ENCODE measurements around the gene CARTPT.

CARTPT gene

DNA sequence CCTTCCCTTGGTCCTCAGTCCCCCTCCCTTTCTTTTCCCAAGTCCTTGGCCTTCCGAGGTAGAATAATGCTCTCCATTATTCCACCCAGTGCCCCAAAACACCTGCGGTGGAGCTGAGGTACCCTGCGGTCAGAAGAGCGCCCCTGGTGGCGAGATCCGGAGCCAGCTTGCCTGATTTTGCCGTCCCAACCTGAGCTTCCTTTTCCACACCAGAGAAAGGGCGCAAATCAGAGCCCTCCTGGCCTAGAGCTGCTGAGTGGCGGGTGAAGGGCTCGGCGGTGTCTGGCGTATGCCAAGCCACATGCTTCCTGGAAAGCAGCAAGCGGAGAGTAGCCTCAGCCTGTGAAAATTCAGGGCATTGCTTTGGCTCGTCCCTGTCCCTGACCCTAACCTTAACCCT, 21.1 kb upstream of the CARTPT start:
- DNase-seq (ENCODE audit: low read depth in 1 of 2, low spot score in 1 of 2) = no peak
- no peak overlapping the region for H3K4me3 ChIP-seq (replicated peaks; ENCODE audit: insufficient read depth, low read length)
- H3K27ac ChIP-seq (replicated peaks) = no peak overlapping the region

DNA sequence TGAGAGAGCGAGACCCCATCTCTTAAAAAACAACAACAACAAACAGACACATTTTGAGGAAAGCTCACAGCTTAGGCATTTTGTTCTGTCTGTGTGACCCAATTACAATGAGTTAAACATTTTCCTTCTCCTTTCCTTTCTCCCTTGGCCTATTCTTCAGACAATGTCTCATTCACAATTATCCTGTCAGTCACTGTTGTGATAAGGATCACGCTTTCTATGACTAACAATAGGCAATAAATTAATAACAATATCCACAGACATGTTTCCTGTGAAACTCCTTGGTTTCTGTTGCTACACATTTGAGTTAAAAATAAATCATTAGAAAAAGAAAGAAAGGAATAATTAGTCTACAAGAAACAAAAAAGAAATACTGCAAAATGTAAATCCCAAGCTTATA, 19.8 kb upstream of the CARTPT start:
- Histone ChIP-seq H3K27me3 (ENCODE audit: insufficient read depth, poor library complexity, severe bottlenecking) (no peaks in the 10 kb centered on the region), H3K27ac (replicated peaks) (no peak overlapping the region), H3K4me3 (replicated peaks; ENCODE audit: insufficient read depth, low read length) (no peak overlapping the region)
- DNase-seq (ENCODE audit: low read depth in 1 of 2, low spot score in 1 of 2) = no peak
- TF ChIP-seq SPI1 (IDR thresholded peaks at IDR 0.05; ENCODE audit: borderline replicate concordance, low read depth) (no peak), GABPA (IDR thresholded peaks at IDR 0.05; ENCODE audit: low read depth) (no peak)
- TF ChIP-seq, protein P1, sequence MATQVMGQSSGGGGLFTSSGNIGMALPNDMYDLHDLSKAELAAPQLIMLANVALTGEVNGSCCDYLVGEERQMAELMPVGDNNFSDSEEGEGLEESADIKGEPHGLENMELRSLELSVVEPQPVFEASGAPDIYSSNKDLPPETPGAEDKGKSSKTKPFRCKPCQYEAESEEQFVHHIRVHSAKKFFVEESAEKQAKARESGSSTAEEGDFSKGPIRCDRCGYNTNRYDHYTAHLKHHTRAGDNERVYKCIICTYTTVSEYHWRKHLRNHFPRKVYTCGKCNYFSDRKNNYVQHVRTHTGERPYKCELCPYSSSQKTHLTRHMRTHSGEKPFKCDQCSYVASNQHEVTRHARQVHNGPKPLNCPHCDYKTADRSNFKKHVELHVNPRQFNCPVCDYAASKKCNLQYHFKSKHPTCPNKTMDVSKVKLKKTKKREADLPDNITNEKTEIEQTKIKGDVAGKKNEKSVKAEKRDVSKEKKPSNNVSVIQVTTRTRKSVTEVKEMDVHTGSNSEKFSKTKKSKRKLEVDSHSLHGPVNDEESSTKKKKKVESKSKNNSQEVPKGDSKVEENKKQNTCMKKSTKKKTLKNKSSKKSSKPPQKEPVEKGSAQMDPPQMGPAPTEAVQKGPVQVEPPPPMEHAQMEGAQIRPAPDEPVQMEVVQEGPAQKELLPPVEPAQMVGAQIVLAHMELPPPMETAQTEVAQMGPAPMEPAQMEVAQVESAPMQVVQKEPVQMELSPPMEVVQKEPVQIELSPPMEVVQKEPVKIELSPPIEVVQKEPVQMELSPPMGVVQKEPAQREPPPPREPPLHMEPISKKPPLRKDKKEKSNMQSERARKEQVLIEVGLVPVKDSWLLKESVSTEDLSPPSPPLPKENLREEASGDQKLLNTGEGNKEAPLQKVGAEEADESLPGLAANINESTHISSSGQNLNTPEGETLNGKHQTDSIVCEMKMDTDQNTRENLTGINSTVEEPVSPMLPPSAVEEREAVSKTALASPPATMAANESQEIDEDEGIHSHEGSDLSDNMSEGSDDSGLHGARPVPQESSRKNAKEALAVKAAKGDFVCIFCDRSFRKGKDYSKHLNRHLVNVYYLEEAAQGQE (IDR thresholded peaks at IDR 0.05; ENCODE audit: insufficient replicate concordance, low read depth) = no peak
- TF ChIP-seq, protein P2, sequence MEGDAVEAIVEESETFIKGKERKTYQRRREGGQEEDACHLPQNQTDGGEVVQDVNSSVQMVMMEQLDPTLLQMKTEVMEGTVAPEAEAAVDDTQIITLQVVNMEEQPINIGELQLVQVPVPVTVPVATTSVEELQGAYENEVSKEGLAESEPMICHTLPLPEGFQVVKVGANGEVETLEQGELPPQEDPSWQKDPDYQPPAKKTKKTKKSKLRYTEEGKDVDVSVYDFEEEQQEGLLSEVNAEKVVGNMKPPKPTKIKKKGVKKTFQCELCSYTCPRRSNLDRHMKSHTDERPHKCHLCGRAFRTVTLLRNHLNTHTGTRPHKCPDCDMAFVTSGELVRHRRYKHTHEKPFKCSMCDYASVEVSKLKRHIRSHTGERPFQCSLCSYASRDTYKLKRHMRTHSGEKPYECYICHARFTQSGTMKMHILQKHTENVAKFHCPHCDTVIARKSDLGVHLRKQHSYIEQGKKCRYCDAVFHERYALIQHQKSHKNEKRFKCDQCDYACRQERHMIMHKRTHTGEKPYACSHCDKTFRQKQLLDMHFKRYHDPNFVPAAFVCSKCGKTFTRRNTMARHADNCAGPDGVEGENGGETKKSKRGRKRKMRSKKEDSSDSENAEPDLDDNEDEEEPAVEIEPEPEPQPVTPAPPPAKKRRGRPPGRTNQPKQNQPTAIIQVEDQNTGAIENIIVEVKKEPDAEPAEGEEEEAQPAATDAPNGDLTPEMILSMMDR (IDR thresholded peaks at IDR 0.05; ENCODE audit: insufficient read depth, low read length) = no peak

More for the DNA sequence above, 21.1 kb upstream of the CARTPT start:
- TF ChIP-seq POLR2AphosphoS5 (IDR thresholded peaks at IDR 0.05; ENCODE audit: low read depth) (no peak), GABPA (IDR thresholded peaks at IDR 0.05; ENCODE audit: low read depth) (no peak), SPI1 (IDR thresholded peaks at IDR 0.05; ENCODE audit: borderline replicate concordance, low read depth) (no peak)
- TF ChIP-seq, protein P1 (IDR thresholded peaks at IDR 0.05; ENCODE audit: insufficient replicate concordance, low read depth) = no peak
- TF ChIP-seq, protein P2 (IDR thresholded peaks at IDR 0.05; ENCODE audit: insufficient read depth, low read length) = no peak
- H3K27me3 ChIP-seq (ENCODE audit: insufficient read depth, poor library complexity, severe bottlenecking) = no peaks in the 10 kb centered on the region

DNA sequence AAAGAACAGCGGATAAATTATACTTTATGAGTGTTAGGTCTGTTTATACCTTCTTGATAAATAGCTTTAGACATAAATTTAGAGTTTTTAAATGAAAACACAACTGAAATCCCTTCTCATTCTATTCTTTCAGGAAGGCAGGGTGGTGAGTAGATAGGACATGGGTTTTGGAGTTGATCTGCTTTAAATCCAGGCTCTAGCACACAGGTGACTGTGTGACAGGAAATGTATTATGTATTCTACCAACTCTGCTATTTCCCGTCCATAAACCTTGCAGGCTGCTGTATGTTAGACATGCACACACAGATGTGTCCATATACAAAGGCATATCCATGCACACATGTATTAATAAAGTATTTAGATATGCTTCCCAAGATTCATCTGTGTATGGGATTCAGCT, 19.3 kb upstream of the CARTPT start:
- no peak overlapping the region for H3K27ac ChIP-seq (replicated peaks)
- H3K27me3 ChIP-seq (ENCODE audit: insufficient read depth, poor library complexity, severe bottlenecking) = no peaks in the 10 kb centered on the region
- TF ChIP-seq POLR2AphosphoS5 (IDR thresholded peaks at IDR 0.05; ENCODE audit: low read depth) = no peak
- no peak for TF ChIP-seq GABPA (IDR thresholded peaks at IDR 0.05; ENCODE audit: low read depth)
- TF ChIP-seq, protein P2 (IDR thresholded peaks at IDR 0.05; ENCODE audit: insufficient read depth, low read length) = no peak
- TF ChIP-seq, protein P1 (IDR thresholded peaks at IDR 0.05; ENCODE audit: insufficient replicate concordance, low read depth) = no peak
- H3K4me3 ChIP-seq (replicated peaks; ENCODE audit: insufficient read depth, low read length) = no peak overlapping the region
- no peak for DNase-seq (ENCODE audit: low read depth in 1 of 2, low spot score in 1 of 2)

Measured in HL-60 (cell line).